Ascending aorta (tissue), 2 donors: ENCODE results near the gene EME1. TPM values are rescaled to one million over a fixed set of nuclear protein-coding genes. Genes with fewer than 3 reads are reported as not detected.

Experiments used
- DNase-seq, 2 donors: peaks; one replicate each; pipeline ENCODE4 v3.0.0-alpha.2; 2019; ENCODE audit warnings: low spot score in 2 of 2
- H3K27ac ChIP-seq, 2 donors: fragments of 200-600 bp; sonication (generic); one replicate each; pipeline ENCODE4 v1.5.1; 2016 to 2017; ENCODE audit warnings: mild to moderate bottlenecking in 1 of 2
- H3K27me3 ChIP-seq: fragments of 200-600 bp; sonication (generic); one replicate; pipeline ENCODE4 v1.5.1; 2017
- H3K36me3 ChIP-seq, 2 donors: fragments of 200-600 bp; sonication (generic); one replicate each; pipeline ENCODE4 v1.5.1; 2016
- H3K4me1 ChIP-seq, 2 donors: fragments of 200-600 bp; sonication (generic); one replicate each; pipeline ENCODE4 v1.5.1; 2016 to 2017; ENCODE audit warnings: mild to moderate bottlenecking in 1 of 2
- H3K4me3 ChIP-seq, 2 donors: fragments of 200-600 bp; sonication (generic); one replicate each; pipeline ENCODE4 v1.5.1; 2016 to 2017; ENCODE audit warnings: mild to moderate bottlenecking in 1 of 2
- H3K9me3 ChIP-seq, 2 donors: fragments of 200-600 bp; sonication (generic); one replicate each; pipeline ENCODE4 v1.5.1; 2016
- CTCF ChIP-seq, 3 experiments: fragments of 200-600 bp in 2 of 3; fragments of 450-650 bp in 1 of 3; sonication (generic) in 2 of 3; IDR thresholded peaks; one replicate each; pipeline ENCODE4 v1.5.1; 2016 to 2019; ENCODE audit warnings: antibody characterized with exemption in 3 of 3, mild to moderate bottlenecking in 1 of 3, moderate library complexity in 1 of 3
- intact Hi-C: fragments of 100-400 bp; cut with DNase I; formaldehyde crosslinking; loops from one replicate; pipeline ENCODE4 v1.15.1; 2023
- total RNA-seq: library from RNA; depleted of rRNA; stranded (reverse); fragments of >200 nt; gene quantifications from one replicate; pipeline ENCODE4 v1.1.0, GENCODE V29; 2016

EME1 gene
- total RNA-seq, 1 donor from 2014 or later: not detected

- Histone ChIP-seq H3K27me3 (no peaks in the 10 kb centered on the region), H3K4me1 (peaks cover 0 to 4% of the 10 kb centered on the region in 2 donors), H3K27ac (no peak overlapping the region), H3K36me3 (peaks cover 43 to 46% of the 10 kb centered on the region in 2 donors), H3K9me3 (no peaks in the 10 kb centered on the region), H3K4me3 (no peak overlapping the region)
- DNase-seq: no peak
- TF ChIP-seq CTCF (IDR thresholded peaks at IDR 0.05): no peak
- intact Hi-C loops: no loop called here
These were observed 9.6 kb upstream of the EME1 start for GRCh38 chr17:50363217-50364060.

- Histone ChIP-seq H3K4me1 (peaks cover 0 to 4% of the 10 kb centered on the region in 2 donors), H3K9me3 (no peaks in the 10 kb centered on the region), H3K36me3 (peaks cover 43% of the 10 kb centered on the region in 2 donors), H3K4me3 (no peak overlapping the region), H3K27me3 (no peaks in the 10 kb centered on the region), H3K27ac (no peak overlapping the region)
- DNase-seq: no peak
- TF ChIP-seq CTCF (IDR thresholded peaks at IDR 0.05): no peak
- intact Hi-C loops: no loop called here
These were observed 9.0 kb upstream of the EME1 start for GRCh38 chr17:50364061-50364458.

- H3K9me3 ChIP-seq: no peaks in the 10 kb centered on the region
- peaks cover 0 to 4% of the 10 kb centered on the region in 2 donors for H3K4me1 ChIP-seq
- no peak overlapping the region for H3K4me3 ChIP-seq
- H3K36me3 ChIP-seq: peaks cover 44 to 45% of the 10 kb centered on the region in 2 donors
- DNase-seq: no peak
- intact Hi-C loops: no loop called here
- no peak overlapping the region for H3K27ac ChIP-seq
- H3K27me3 ChIP-seq: no peaks in the 10 kb centered on the region
- TF ChIP-seq CTCF (IDR thresholded peaks at IDR 0.05): no peak
These were observed 8.3 kb upstream of the EME1 start for GRCh38 chr17:50364715-50365114.

- DNase-seq: no peak
- TF ChIP-seq CTCF (IDR thresholded peaks at IDR 0.05): no peak
These were observed 7.9 kb upstream of the EME1 start for GRCh38 chr17:50365165-50365564.

GRCh38 chr17:50365649-50366393 lies 7.2 kb upstream of the EME1 start:
- DNase-seq: no peak
- Histone ChIP-seq H3K27me3 (no peaks in the 10 kb centered on the region), H3K4me3 (no peak overlapping the region), H3K9me3 (no peaks in the 10 kb centered on the region), H3K4me1 (peaks cover 0 to 4% of the 10 kb centered on the region in 2 donors), H3K36me3 (peaks cover 44 to 47% of the 10 kb centered on the region in 2 donors), H3K27ac (no peak overlapping the region)
- TF ChIP-seq CTCF (IDR thresholded peaks at IDR 0.05): no peak
- intact Hi-C loops: no loop called here

More at GRCh38 chr17:50365165-50365564, 7.9 kb upstream of the EME1 start:
- H3K4me3 ChIP-seq: no peak overlapping the region
- H3K27ac ChIP-seq: no peak overlapping the region
- peaks cover 0 to 4% of the 10 kb centered on the region in 2 donors for H3K4me1 ChIP-seq
- intact Hi-C loops: no loop called here
- H3K36me3 ChIP-seq: peaks cover 44 to 46% of the 10 kb centered on the region in 2 donors
- no peaks in the 10 kb centered on the region for H3K9me3 ChIP-seq
- no peaks in the 10 kb centered on the region for H3K27me3 ChIP-seq
